Fibroblast of lung (primary cell): ENCODE results near the gene SEC14L2. TPM values are rescaled to one million over a fixed set of nuclear protein-coding genes. Genes with fewer than 3 reads are reported as not detected.

ENCODE experiments used
- DNase-seq, 2 donors: peaks; one replicate each; pipeline versions ENCODE4 v3.0.0 to v3.0.0-alpha.2; 2010; ENCODE audit warnings: low read depth in 2 of 2
- H2AFZ ChIP-seq: 2 replicates; pipeline ENCODE4 v1.5.1; 2012; ENCODE audit warnings: low read length, control low read depth, inconsistent platforms
- H3K27ac ChIP-seq: 2 replicates; pipeline ENCODE4 v1.5.1; 2011; ENCODE audit warnings: low read length, control low read depth; ENCODE audit not compliant: insufficient read depth
- H3K27me3 ChIP-seq: 2 replicates; pipeline ENCODE4 v1.5.1; 2011; ENCODE audit warnings: mild to moderate bottlenecking, low read length; ENCODE audit not compliant: control insufficient read depth, insufficient read depth
- H3K36me3 ChIP-seq: 2 replicates; pipeline ENCODE4 v1.5.1; 2011; ENCODE audit warnings: low read length; ENCODE audit not compliant: control insufficient read depth, insufficient read depth
- H3K4me1 ChIP-seq: 2 replicates; pipeline ENCODE4 v1.5.1; 2011; ENCODE audit warnings: low read length; ENCODE audit not compliant: control insufficient read depth, insufficient read depth; ENCODE audit errors: extremely low read depth
- H3K4me2 ChIP-seq: 2 replicates; pipeline ENCODE4 v1.5.1; 2011; ENCODE audit warnings: low read length, control low read depth; ENCODE audit not compliant: insufficient read depth; ENCODE audit errors: extremely low read depth
- H3K4me3 ChIP-seq, 4 experiments: fragments of 200-600 bp in 1 of 4; sonication (generic) in 1 of 4; replicated peaks in 1 of 4; 2 replicates each; pipeline ENCODE4 v1.5.1; 2011 to 2016; ENCODE audit warnings: low read length in 4 of 4, low read depth in 3 of 4, mild to moderate bottlenecking in 3 of 4, control low read depth in 2 of 4, inconsistent platforms in 1 of 4, mixed read lengths in 1 of 4; ENCODE audit not compliant: insufficient read depth in 1 of 4; ENCODE audit errors: control extremely low read depth in 1 of 4
- H3K79me2 ChIP-seq: 2 replicates; pipeline ENCODE4 v1.5.1; 2012; ENCODE audit warnings: mild to moderate bottlenecking, low read length, inconsistent platforms; ENCODE audit not compliant: control insufficient read depth, insufficient read depth
- H3K9ac ChIP-seq: 2 replicates; pipeline ENCODE4 v1.5.1; 2011; ENCODE audit warnings: mild to moderate bottlenecking, low read length, control low read depth; ENCODE audit not compliant: insufficient read depth
- H3K9me3 ChIP-seq: 2 replicates; pipeline ENCODE4 v1.5.1; 2012; ENCODE audit warnings: low read depth, low read length; ENCODE audit not compliant: control insufficient read depth, insufficient read depth
- H4K20me1 ChIP-seq: 2 replicates; pipeline ENCODE4 v1.5.1; 2011; ENCODE audit warnings: low read length; ENCODE audit not compliant: control insufficient read depth, insufficient read depth; ENCODE audit errors: extremely low read depth
- CTCF ChIP-seq, 2 donors: IDR thresholded peaks in 1 of 2; conservative IDR thresholded peaks in 1 of 2; 1 replicate in 1 of 2; 2 replicates in 1 of 2; pipeline ENCODE4 v1.5.1; 2011 to 2012; ENCODE audit warnings: low read length in 2 of 2, control low read depth in 1 of 2, inconsistent platforms in 1 of 2, low read depth in 1 of 2, mild to moderate bottlenecking in 1 of 2
- EZH2 ChIP-seq: IDR thresholded peaks from 2 replicates; pipeline ENCODE4 v1.5.1; 2012; ENCODE audit warnings: low read length, control low read depth, mild to moderate bottlenecking; ENCODE audit errors: missing control alignments
- polyA minus RNA-seq: library from RNA; depleted of rRNA, polyadenylated mRNA; stranded (reverse); fragments of >200 nt; gene quantifications from 2 replicates; pipeline ENCODE4 v1.2.3, GENCODE V29; 2011; ENCODE audit warnings: low replicate concordance
- polyA plus RNA-seq, 2 donors: library from polyadenylated mRNA; depleted of rRNA in 1 of 2; stranded (reverse) in 1 of 2; unstranded in 1 of 2; fragments of >200 nt; gene quantifications; 2 replicates each; pipeline ENCODE4 v1.2.1, GENCODE V29; 2011 to 2012; ENCODE audit warnings: missing spikeins in 1 of 2
- total RNA-seq: library from RNA; depleted of rRNA; stranded (reverse); fragments of >200 nt; gene quantifications from 2 replicates; pipeline ENCODE4 v1.2.1, GENCODE V29; 2014

SEC14L2 gene
- total RNA-seq: 4.9 and 5.8 TPM in 2 replicates
- 10.2 and 17.3 TPM in 2 replicates for polyA plus RNA-seq
- polyA plus RNA-seq (2012): 8.3 and 18.7 TPM in 2 replicates
- 10.9 and 68.9 TPM in 2 replicates for polyA minus RNA-seq

DNA sequence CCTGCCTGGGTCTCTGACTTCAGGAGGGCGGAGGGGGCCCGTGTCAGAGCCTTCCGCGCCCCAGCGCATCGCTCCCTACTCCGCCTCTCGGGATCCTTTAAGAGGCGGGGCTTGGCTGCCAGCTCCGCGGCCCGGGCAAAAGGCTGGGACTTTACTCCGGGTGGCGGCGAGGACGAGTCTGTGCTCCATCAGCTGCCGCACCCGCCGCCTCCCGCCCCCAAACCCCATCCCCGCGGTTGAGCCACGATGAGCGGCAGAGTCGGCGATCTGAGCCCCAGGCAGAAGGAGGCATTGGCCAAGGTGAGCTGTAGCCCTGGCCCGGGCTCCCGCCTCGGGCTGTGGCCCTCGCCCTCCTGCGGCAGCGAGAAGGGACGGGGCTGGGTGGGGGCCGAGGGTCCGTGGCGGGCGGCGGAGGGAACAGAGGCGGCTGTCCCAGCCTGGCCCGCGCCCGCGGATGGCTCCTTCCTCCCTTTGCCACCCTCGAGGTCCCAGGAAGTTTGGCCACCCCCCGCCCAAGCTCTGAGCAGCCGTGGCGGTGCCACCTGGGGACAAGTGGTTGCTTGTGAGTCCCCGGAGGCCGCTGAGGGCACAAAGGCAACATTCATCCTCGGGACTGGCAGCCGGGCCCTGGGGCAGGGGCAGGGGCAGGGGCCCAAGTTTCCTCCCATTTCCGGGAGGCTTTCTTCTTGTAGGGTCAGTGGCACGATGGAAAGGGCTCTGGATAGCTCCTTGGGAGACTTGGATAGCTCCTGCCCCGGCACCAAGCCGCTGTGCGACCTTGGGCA is at the start of gene SEC14L2:
TSS of gene SEC14L2 (plus strand) at position 148 of the 785 bp plus-strand sequence. CDS start at position 247, 99 bp downstream.
- peak within 1 kb of the TSS; percentile 55 to 77 (median 66) for H3K4me3 ChIP-seq
- peak within 1 kb of the TSS; percentile 64 for H3K9ac ChIP-seq
- peak within 1 kb of the TSS; percentile 41 for H3K27ac ChIP-seq
- peak; percentile 39 to 49 for DNase-seq
- no peak for TF ChIP-seq EZH2
- no peak for TF ChIP-seq CTCF (conservative IDR thresholded peaks at IDR 0.05 in 1 of 2, IDR thresholded peaks at IDR 0.05 in 1 of 2; ENCODE audit: low read depth in 1 of 2, low read length in 2 of 2)
- no peaks in the 10 kb centered on the region for H3K27me3 ChIP-seq
- peaks cover 11% of the 10 kb centered on the region for H3K4me1 ChIP-seq
- peak within 1 kb of the TSS; percentile 69 for H3K4me2 ChIP-seq
- no peaks in the 10 kb centered on the region for H4K20me1 ChIP-seq
- H3K9me3 ChIP-seq: no peaks in the 10 kb centered on the region
- H3K79me2 ChIP-seq: peaks cover 22% of the 10 kb centered on the region
- peaks cover 1% of the 10 kb centered on the region for H3K36me3 ChIP-seq
- H2AFZ ChIP-seq: peak within 1 kb of the TSS; percentile 47

DNA sequence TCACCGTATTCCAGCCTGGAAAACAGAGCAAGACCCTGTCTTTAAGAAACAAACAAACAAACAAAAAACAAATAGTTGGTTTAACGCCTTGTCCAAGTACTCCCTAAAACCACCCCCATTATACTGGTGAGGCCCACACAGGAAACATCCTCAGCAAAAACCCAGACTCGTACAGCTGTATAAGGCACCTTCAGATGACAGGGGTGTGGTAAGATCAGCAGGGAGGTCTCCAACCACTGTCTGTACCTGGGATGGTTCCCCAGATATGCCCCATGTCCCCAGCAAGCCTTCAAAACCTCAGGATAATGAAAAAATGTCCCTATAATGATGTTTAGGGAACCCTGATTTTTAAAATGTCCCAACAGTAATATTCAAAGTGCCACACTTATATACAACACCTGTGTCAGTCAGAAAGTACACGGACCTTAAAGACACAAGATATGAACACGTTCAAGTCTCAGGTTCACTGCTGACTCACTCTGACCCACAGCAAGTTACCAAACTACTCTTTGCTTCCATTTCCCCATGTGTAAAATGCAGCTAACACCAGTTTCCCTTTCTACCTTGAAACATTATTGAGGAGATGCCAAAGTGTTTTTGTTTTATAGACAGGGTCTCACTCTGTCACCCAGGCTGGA is 49.4 kb upstream of the SEC14L2 start:
- no peak for DNase-seq
- peaks cover 27% of the 10 kb centered on the region for H3K79me2 ChIP-seq
- no peaks in the 10 kb centered on the region for H4K20me1 ChIP-seq
- no peak overlapping the region for H3K4me2 ChIP-seq
- no peaks in the 10 kb centered on the region for H3K9me3 ChIP-seq
- H3K4me1 ChIP-seq: no peaks in the 10 kb centered on the region
- H3K4me3 ChIP-seq: no peak overlapping the region
- H3K27me3 ChIP-seq: no peaks in the 10 kb centered on the region
- no peak overlapping the region for H3K27ac ChIP-seq
- H3K9ac ChIP-seq: no peak overlapping the region
- H2AFZ ChIP-seq: no peak overlapping the region
- peaks cover 23% of the 10 kb centered on the region for H3K36me3 ChIP-seq
- TF ChIP-seq CTCF (conservative IDR thresholded peaks at IDR 0.05 in 1 of 2, IDR thresholded peaks at IDR 0.05 in 1 of 2; ENCODE audit: low read depth in 1 of 2, low read length in 2 of 2): no peak
- no peak for TF ChIP-seq EZH2

- TF ChIP-seq CTCF (conservative IDR thresholded peaks at IDR 0.05 in 1 of 2, IDR thresholded peaks at IDR 0.05 in 1 of 2; ENCODE audit: low read depth in 1 of 2, low read length in 2 of 2) (no peak), EZH2 (no peak)
- no peaks in the 10 kb centered on the region for H3K4me1 ChIP-seq
- H3K79me2 ChIP-seq: peaks cover 30% of the 10 kb centered on the region
- no peak overlapping the region for H2AFZ ChIP-seq
- DNase-seq: no peak
- H3K4me3 ChIP-seq: no peak overlapping the region
- peaks cover 25% of the 10 kb centered on the region for H3K36me3 ChIP-seq
- peak overlapping the region; percentile 40 for H3K4me2 ChIP-seq
- no peaks in the 10 kb centered on the region for H3K9me3 ChIP-seq
- H4K20me1 ChIP-seq: no peaks in the 10 kb centered on the region
- H3K27ac ChIP-seq: no peak overlapping the region
- no peak overlapping the region for H3K9ac ChIP-seq
- H3K27me3 ChIP-seq: no peaks in the 10 kb centered on the region
Observed at GRCh38 chr22:30348404-30348803, 48.4 kb upstream of the SEC14L2 start.
